Stomach (tissue), 9 donors: ENCODE measurements around the gene APBB3. TPM values are rescaled to one million over a fixed set of nuclear protein-coding genes. Genes with fewer than 3 reads are reported as not detected.

Experiments used
- DNase-seq, 2 donors: peaks; one replicate each; pipeline versions ENCODE4 v3.0.0 to v3.0.0-alpha.2; 2013 to 2019
- H3K27ac ChIP-seq, 5 donors: fragments of 200-600 bp in 4 of 5; sonication (generic) in 4 of 5; one replicate each; pipeline ENCODE4 v1.5.1; 2013 to 2019; ENCODE audit warnings: mild to moderate bottlenecking in 1 of 5, moderate library complexity in 1 of 5
- H3K27me3 ChIP-seq, 3 donors: fragments of 200-600 bp; sonication (generic); one replicate each; pipeline ENCODE4 v1.5.1; 2017 to 2019; ENCODE audit warnings: mixed run types in 1 of 3
- H3K36me3 ChIP-seq, 4 donors: fragments of 200-600 bp; sonication (generic); 1 replicate in 3 of 4; 2 replicates in 1 of 4; pipeline ENCODE4 v1.5.1; 2016 to 2019
- H3K4me1 ChIP-seq, 4 donors: fragments of 200-600 bp; sonication (generic); one replicate each; pipeline ENCODE4 v1.5.1; 2016 to 2019
- H3K4me3 ChIP-seq, 4 donors: fragments of 200-600 bp; sonication (generic) in 3 of 4; one replicate each; pipeline ENCODE4 v1.5.1; 2016 to 2019; ENCODE audit warnings: mild to moderate bottlenecking in 1 of 4
- H3K9me3 ChIP-seq, 4 donors: fragments of 200-600 bp; sonication (generic); one replicate each; pipeline ENCODE4 v1.5.1; 2016 to 2019
- EP300 ChIP-seq: sonication (generic); formaldehyde crosslinking; IDR thresholded peaks from one replicate; pipeline ENCODE4 v1.6.1; 2017; ENCODE audit warnings: antibody characterized with exemption
- POLR2A ChIP-seq, 4 donors: fragments of 450-650 bp; IDR thresholded peaks; one replicate each; pipeline ENCODE4 v1.6.1; 2016; ENCODE audit warnings: antibody characterized with exemption in 4 of 4, control low read depth in 2 of 4, mild to moderate bottlenecking in 1 of 4, moderate library complexity in 1 of 4
- POLR2AphosphoS5 ChIP-seq, 3 donors: sonication (generic); formaldehyde crosslinking; IDR thresholded peaks; one replicate each; pipeline ENCODE4 v1.6.1; 2016; ENCODE audit warnings: antibody characterized with exemption in 3 of 3
- WGBS, 5 donors: extraction: QIAGEN DNeasy Blood & Tissue Kit in 3 of 5; methylation state at CpG; one replicate each; pipeline versions ENCODE4 v1.1.5 to v1.1.7; 2013 to 2018; 5-methylcytosine and 5-hydroxymethylcytosine counted together
- intact Hi-C: fragments of 100-400 bp; cut with DNase I; formaldehyde crosslinking; loops from one replicate; pipeline ENCODE4 v1.15.1; 2023; ENCODE audit warnings: low total_unique reads
- polyA plus RNA-seq, 3 donors: library from polyadenylated mRNA; stranded (reverse); fragments of 200-250 nt; gene quantifications; one replicate each; pipeline ENCODE4 v1.2.3, GENCODE V29; 2013
- total RNA-seq, 5 donors: library from RNA; depleted of rRNA; stranded (reverse); fragments of >200 nt; gene quantifications; one replicate each; pipeline versions ENCODE4 v1.1.0 to v1.2.3, GENCODE V29; 2014 to 2016
- TF ChIP-seq, protein P1 (sequence below), 7 experiments: fragments of 450-650 bp in 4 of 7; fragments of 200-600 bp in 3 of 7; sonication (generic) in 3 of 7; IDR thresholded peaks; one replicate each; pipeline ENCODE4 v1.5.1; 2016 to 2019; ENCODE audit warnings: antibody characterized with exemption in 7 of 7, control low read depth in 2 of 7, mild to moderate bottlenecking in 1 of 7
- donor health status: healthy with polysubstance abuse.
- donor health status: Bipolar disorder and iron deficiency.
- donor health status: healthy.

The APBB3 gene
- total and polyA plus RNA-seq, 8 donors: 5.4 to 40.8 (median 16.7) TPM

DNA sequence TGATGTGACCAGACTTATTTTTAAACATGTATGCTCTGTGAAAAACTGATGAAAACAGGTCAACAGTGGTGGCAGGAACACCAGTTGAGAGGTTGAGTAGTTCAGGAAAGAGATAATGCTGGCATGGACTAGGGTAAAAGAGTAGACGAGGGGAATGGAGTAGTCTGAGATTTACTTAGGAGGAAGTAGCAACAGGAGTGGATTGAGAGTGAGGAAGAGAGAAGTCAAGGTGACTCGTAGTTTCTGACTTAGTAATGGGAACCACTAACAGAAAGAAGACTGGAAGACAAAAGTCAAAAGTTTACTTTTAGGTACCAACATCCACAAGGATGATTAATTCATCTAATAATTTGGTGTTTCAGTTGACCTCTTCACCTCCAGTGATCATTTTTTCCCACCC, 10.7 kb downstream of the APBB3 start:
- TF ChIP-seq, protein P1, sequence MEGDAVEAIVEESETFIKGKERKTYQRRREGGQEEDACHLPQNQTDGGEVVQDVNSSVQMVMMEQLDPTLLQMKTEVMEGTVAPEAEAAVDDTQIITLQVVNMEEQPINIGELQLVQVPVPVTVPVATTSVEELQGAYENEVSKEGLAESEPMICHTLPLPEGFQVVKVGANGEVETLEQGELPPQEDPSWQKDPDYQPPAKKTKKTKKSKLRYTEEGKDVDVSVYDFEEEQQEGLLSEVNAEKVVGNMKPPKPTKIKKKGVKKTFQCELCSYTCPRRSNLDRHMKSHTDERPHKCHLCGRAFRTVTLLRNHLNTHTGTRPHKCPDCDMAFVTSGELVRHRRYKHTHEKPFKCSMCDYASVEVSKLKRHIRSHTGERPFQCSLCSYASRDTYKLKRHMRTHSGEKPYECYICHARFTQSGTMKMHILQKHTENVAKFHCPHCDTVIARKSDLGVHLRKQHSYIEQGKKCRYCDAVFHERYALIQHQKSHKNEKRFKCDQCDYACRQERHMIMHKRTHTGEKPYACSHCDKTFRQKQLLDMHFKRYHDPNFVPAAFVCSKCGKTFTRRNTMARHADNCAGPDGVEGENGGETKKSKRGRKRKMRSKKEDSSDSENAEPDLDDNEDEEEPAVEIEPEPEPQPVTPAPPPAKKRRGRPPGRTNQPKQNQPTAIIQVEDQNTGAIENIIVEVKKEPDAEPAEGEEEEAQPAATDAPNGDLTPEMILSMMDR (IDR thresholded peaks at IDR 0.05): no peak
- TF ChIP-seq POLR2AphosphoS5 (IDR thresholded peaks at IDR 0.05): no peak
- no peak for TF ChIP-seq EP300
- TF ChIP-seq POLR2A (IDR thresholded peaks at IDR 0.05): no peak
- intact Hi-C loops: no loop called here
- Histone ChIP-seq H3K27me3 (no peaks in the 10 kb centered on the region), H3K27ac (peak overlapping the region in 4 of 5 donors; percentile 9 to 98 (median 95)), H3K9me3 (no peaks in the 10 kb centered on the region), H3K36me3 (peaks cover 26 to 41% (median 31%) of the 10 kb centered on the region in 4 donors), H3K4me3 (no peak overlapping the region), H3K4me1 (peaks cover 37 to 87% (median 69%) of the 10 kb centered on the region in 4 donors)
- no peak for DNase-seq
- 55 to 84% (median 60%) methylated on average over 2 of the region's 2 CpGs for WGBS, 5 donors

DNA sequence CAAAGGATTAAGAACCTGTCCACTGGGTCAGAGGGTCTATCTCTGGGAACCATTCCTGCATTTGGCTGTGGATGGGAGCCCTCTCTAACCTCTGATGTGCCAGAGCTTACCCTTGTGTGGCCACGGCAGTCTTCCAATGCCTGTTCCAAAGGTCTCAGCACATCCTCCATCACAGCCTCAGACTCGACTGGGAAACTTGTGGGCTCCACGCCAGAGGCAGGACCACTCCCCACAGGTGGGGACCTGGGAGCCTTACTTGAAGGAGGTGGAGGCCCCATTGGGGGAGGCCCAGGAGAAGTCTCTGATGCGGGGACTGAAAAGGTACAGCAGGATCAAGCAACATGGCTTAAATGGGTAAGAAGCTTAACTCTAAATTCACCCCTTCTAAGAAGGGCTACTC, 12.5 kb downstream of the APBB3 start:
- 81 to 89% (median 83%) methylated on average over 4 of the region's 4 CpGs for WGBS, 5 donors
- intact Hi-C loops: no loop called here

DNA sequence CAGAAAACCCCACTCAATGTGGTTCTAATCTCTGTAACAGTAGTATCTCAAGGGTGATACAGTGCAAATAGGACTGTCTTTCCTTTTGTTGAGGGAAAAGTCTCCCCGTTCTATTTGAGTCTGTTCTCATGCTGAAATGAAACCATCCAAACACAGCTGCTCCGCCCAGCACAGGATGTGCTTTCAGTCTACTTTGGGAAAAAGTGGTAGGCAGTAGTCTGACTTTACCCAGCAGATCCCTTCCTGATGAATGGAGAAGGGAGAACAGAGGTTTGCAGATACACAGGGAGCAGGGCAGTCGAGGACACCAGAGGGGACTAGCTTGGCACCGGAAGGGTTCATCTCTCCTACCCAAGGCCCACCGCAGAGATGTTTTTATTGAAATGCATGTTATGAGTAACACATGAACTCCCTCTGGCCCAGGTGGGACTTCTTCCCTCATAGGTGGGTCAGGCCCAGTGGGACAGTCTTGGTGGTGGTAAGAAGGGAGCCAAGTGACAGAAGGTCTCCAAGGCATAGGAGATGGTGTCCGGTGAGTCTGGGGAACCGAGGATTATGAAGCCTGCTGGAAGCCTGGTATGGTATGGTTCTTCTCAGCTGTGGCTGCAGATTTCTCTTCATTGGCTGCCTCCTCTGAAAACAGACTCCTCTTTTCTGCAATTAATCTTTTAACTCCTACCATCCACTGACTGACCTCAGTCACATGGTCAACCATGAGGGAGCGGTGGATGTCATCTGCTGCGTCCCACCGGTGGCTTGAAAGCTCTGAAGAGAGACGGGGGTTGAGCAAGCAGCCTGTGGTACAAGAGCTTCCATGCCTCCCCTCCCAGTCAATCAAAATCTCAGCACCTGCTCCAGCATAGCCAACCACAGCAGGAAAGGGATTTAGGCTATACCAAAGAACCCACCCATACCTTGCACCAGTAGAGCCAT, 14.0 kb downstream of the APBB3 start:
- H3K9me3 ChIP-seq: no peaks in the 10 kb centered on the region
- peak overlapping the region; percentile 26 to 99 (median 97) for H3K27ac ChIP-seq
- no peaks in the 10 kb centered on the region for H3K27me3 ChIP-seq
- peaks cover 26 to 40% (median 31%) of the 10 kb centered on the region in 4 donors for H3K36me3 ChIP-seq
- no peak overlapping the region for H3K4me3 ChIP-seq
- no peak for DNase-seq
- intact Hi-C loops: no loop called here
- peaks cover 48 to 93% (median 72%) of the 10 kb centered on the region in 4 donors for H3K4me1 ChIP-seq
- no peak for TF ChIP-seq POLR2A (IDR thresholded peaks at IDR 0.05)
- no peak for TF ChIP-seq EP300
- TF ChIP-seq, protein P1 (IDR thresholded peaks at IDR 0.05): no peak
- TF ChIP-seq POLR2AphosphoS5 (IDR thresholded peaks at IDR 0.05): no peak
- 81 to 89% (median 85%) methylated on average over 8 to 11 of the region's 11 CpGs for WGBS, 5 donors

More for the DNA sequence above, 12.5 kb downstream of the APBB3 start:
- no peaks in the 10 kb centered on the region for H3K27me3 ChIP-seq
- H3K4me1 ChIP-seq: peaks cover 49 to 93% (median 76%) of the 10 kb centered on the region in 4 donors
- H3K27ac ChIP-seq: peak overlapping the region in 4 of 5 donors; percentile 30 to 99 (median 97)
- DNase-seq: no peak
- H3K36me3 ChIP-seq: peaks cover 26 to 36% (median 31%) of the 10 kb centered on the region in 4 donors
- no peaks in the 10 kb centered on the region for H3K9me3 ChIP-seq
- no peak overlapping the region for H3K4me3 ChIP-seq
- no peak for TF ChIP-seq POLR2AphosphoS5 (IDR thresholded peaks at IDR 0.05)
- TF ChIP-seq, protein P1 (IDR thresholded peaks at IDR 0.05): no peak
- no peak for TF ChIP-seq EP300
- TF ChIP-seq POLR2A (IDR thresholded peaks at IDR 0.05): no peak

DNA sequence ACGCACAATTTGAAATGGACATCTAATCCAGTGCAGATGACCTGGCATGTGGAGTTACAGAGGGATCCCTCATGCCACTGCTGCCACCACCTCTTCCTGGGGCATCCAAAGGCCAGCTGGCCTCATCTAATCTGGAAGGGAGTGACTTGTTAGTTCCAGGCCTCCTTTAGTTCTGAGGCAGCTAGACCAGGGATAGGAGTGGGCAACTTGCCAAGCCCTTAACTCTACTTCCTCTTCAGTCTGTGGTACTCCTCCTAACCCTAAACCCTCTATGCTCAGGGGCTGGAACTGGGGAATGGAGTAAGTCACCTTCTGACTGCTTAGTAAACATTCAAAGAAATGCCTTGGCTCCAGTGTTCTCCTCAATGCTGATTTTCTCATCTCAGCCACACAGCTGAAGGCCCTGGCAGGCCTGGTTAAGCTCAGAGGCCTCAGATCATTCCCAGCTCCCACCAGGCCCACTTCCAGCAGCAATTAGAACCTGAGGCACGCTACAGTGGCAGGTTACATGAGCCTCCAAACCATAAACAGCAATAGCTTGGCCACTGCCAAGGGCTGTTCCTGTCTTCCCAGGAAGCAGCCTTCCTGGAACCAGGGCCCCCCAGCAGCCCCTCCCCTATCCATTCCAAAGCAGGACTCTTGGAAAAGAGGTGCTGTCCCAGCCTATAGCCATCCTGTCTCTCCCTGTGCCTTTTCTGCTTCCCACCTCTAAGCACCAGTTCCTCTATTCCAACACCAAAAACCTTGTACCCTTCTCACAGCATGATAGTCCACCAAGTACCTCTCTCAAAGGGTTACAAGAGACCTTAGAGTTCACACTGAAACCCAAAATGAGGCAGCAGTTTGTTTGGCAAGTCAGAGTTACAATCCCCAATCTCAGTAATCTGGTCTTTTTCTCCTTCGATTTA, 14.9 kb downstream of the APBB3 start:
- Histone ChIP-seq H3K4me3 (peak overlapping the region in 1 of 4 donors; percentile 57), H3K27me3 (no peaks in the 10 kb centered on the region), H3K36me3 (peaks cover 26 to 46% (median 37%) of the 10 kb centered on the region in 4 donors), H3K27ac (peak overlapping the region; percentile 96 to 100 (median 98)), H3K9me3 (no peaks in the 10 kb centered on the region), H3K4me1 (peaks cover 47 to 83% (median 63%) of the 10 kb centered on the region in 4 donors)
- intact Hi-C loops: no loop called here
- peak; percentile 86 to 92 for DNase-seq
- peak; percentile 66 to 85 (median 78) for TF ChIP-seq POLR2AphosphoS5 (IDR thresholded peaks at IDR 0.05)
- TF ChIP-seq POLR2A (IDR thresholded peaks at IDR 0.05): no peak
- TF ChIP-seq EP300: peak; percentile 46
- 22 to 54% (median 35%) methylated on average over 3 of the region's 3 CpGs for WGBS, 5 donors
